ENCODE results near the gene ALKBH7.
A peak's percentile ranks its signal among the peaks of the same experiment; 100 is the strongest.
"Not testable (repeated sequence)": the region's sequence is repeated elsewhere in the genome, so short reads cannot be mapped to it uniquely, and the experiment has no call there.

ALKBH7 gene

GRCh38 chr19:6372594-6373095, at the start of gene ALKBH7:
Gene ALKBH7, plus strand, starts transcription at chr19:6372794. Its CDS starts 27 bp downstream, at chr19:6372821.
- Histone ChIP-seq H3K36me3 (ENCODE audit: insufficient read depth, low read length) (no peaks in the 10 kb centered on the region), H2AFZ (ENCODE audit: low read length, unreplicated experiment) (peak within 1 kb of the TSS; percentile 98), H3K4me1 (ENCODE audit: control insufficient read depth, insufficient read depth, low read length, unreplicated experiment) (peaks cover 8% of the 10 kb centered on the region)

GRCh38 chr19:6324757-6325156, 47.8 kb upstream of the ALKBH7 start:
- H3K27me3 ChIP-seq (ENCODE audit: insufficient read depth, low read length), result peaks cover 6% of the 10 kb centered on the region; the same call in 1 of the 2 replicates
- no peaks in the 10 kb centered on the region for H3K36me3 ChIP-seq (ENCODE audit: insufficient read depth, low read length)
- no peak overlapping the region for H3K4me3 ChIP-seq (ENCODE audit: low read depth, low read length)
- H3K27ac ChIP-seq (ENCODE audit: low read depth, low read length), result no peak overlapping the region
- no peaks in the 10 kb centered on the region for H3K79me2 ChIP-seq (ENCODE audit: control insufficient read depth, insufficient read depth, low read length, unreplicated experiment)
- H3K4me1 ChIP-seq (ENCODE audit: control insufficient read depth, insufficient read depth, low read length, unreplicated experiment), result no peaks in the 10 kb centered on the region
- no peak overlapping the region for H2AFZ ChIP-seq (ENCODE audit: low read length, unreplicated experiment)

More at GRCh38 chr19:6372594-6373095, at the start of gene ALKBH7:
- Histone ChIP-seq H3K27ac (ENCODE audit: low read depth, low read length) (peak within 1 kb of the TSS; percentile 93), H3K4me3 (ENCODE audit: low read depth, low read length) (peak within 1 kb of the TSS; percentile 95), H3K79me2 (ENCODE audit: control insufficient read depth, insufficient read depth, low read length, unreplicated experiment) (no peaks in the 10 kb centered on the region), H3K27me3 (ENCODE audit: insufficient read depth, low read length) (no peaks in the 10 kb centered on the region)

- H3K27me3 ChIP-seq (ENCODE audit: insufficient read depth, low read length), result peaks cover 6% of the 10 kb centered on the region; the same call in 1 of the 2 replicates
Measured at GRCh38 chr19:6325614-6326013, 47.0 kb upstream of the ALKBH7 start.

GRCh38 chr19:6326815-6327214, 45.8 kb upstream of the ALKBH7 start:
- Histone ChIP-seq H3K79me2 (ENCODE audit: control insufficient read depth, insufficient read depth, low read length, unreplicated experiment) (no peaks in the 10 kb centered on the region), H3K27ac (ENCODE audit: low read depth, low read length) (no peak overlapping the region), H2AFZ (ENCODE audit: low read length, unreplicated experiment) (no peak overlapping the region), H3K4me1 (ENCODE audit: control insufficient read depth, insufficient read depth, low read length, unreplicated experiment) (no peaks in the 10 kb centered on the region), H3K4me3 (ENCODE audit: low read depth, low read length) (no peak overlapping the region), H3K36me3 (ENCODE audit: insufficient read depth, low read length) (no peaks in the 10 kb centered on the region), H3K27me3 (ENCODE audit: insufficient read depth, low read length) (peaks cover 6% of the 10 kb centered on the region; the same call in 1 of the 2 replicates)

More at GRCh38 chr19:6325614-6326013, 47.0 kb upstream of the ALKBH7 start:
- H3K27ac ChIP-seq (ENCODE audit: low read depth, low read length), result no peak overlapping the region
- no peaks in the 10 kb centered on the region for H3K4me1 ChIP-seq (ENCODE audit: control insufficient read depth, insufficient read depth, low read length, unreplicated experiment)
- no peaks in the 10 kb centered on the region for H3K79me2 ChIP-seq (ENCODE audit: control insufficient read depth, insufficient read depth, low read length, unreplicated experiment)
- no peak overlapping the region for H2AFZ ChIP-seq (ENCODE audit: low read length, unreplicated experiment)
- H3K36me3 ChIP-seq (ENCODE audit: insufficient read depth, low read length), result no peaks in the 10 kb centered on the region
- H3K4me3 ChIP-seq (ENCODE audit: low read depth, low read length), result no peak overlapping the region

- H3K36me3 ChIP-seq (ENCODE audit: insufficient read depth, low read length), result no peaks in the 10 kb centered on the region
- no peaks in the 10 kb centered on the region for H3K27me3 ChIP-seq (ENCODE audit: insufficient read depth, low read length)
- no peak within 1 kb of the TSS for H3K4me3 ChIP-seq (ENCODE audit: low read depth, low read length)
- no peak within 1 kb of the TSS for H3K27ac ChIP-seq (ENCODE audit: low read depth, low read length)
- no peaks in the 10 kb centered on the region for H3K79me2 ChIP-seq (ENCODE audit: control insufficient read depth, insufficient read depth, low read length, unreplicated experiment)
- H2AFZ ChIP-seq (ENCODE audit: low read length, unreplicated experiment), result no peak within 1 kb of the TSS
- no peaks in the 10 kb centered on the region for H3K4me1 ChIP-seq (ENCODE audit: control insufficient read depth, insufficient read depth, low read length, unreplicated experiment)
Measured at GRCh38 chr19:6333439-6333838, 39.2 kb upstream of the ALKBH7 start, which contains the start of gene ACER1. Gene ACER1, minus strand, starts transcription at chr19:6333612. Its CDS starts 61 bp downstream, at chr19:6333551.

- no peak overlapping the region for H2AFZ ChIP-seq (ENCODE audit: low read length, unreplicated experiment)
- no peaks in the 10 kb centered on the region for H3K36me3 ChIP-seq (ENCODE audit: insufficient read depth, low read length)
- H3K79me2 ChIP-seq (ENCODE audit: control insufficient read depth, insufficient read depth, low read length, unreplicated experiment), result no peaks in the 10 kb centered on the region
- no peak overlapping the region for H3K27ac ChIP-seq (ENCODE audit: low read depth, low read length)
- H3K4me1 ChIP-seq (ENCODE audit: control insufficient read depth, insufficient read depth, low read length, unreplicated experiment), result no peaks in the 10 kb centered on the region
- no peaks in the 10 kb centered on the region for H3K27me3 ChIP-seq (ENCODE audit: insufficient read depth, low read length)
- no peak overlapping the region for H3K4me3 ChIP-seq (ENCODE audit: low read depth, low read length)
Measured at GRCh38 chr19:6334490-6335285, 37.9 kb upstream of the ALKBH7 start.

GRCh38 chr19:6340493-6341201, 31.9 kb upstream of the ALKBH7 start:
- no peak overlapping the region for H3K27ac ChIP-seq (ENCODE audit: low read depth, low read length)
- H3K4me1 ChIP-seq (ENCODE audit: control insufficient read depth, insufficient read depth, low read length, unreplicated experiment), result no peaks in the 10 kb centered on the region
- H2AFZ ChIP-seq (ENCODE audit: low read length, unreplicated experiment), result no peak overlapping the region
- no peak overlapping the region for H3K4me3 ChIP-seq (ENCODE audit: low read depth, low read length)
- no peaks in the 10 kb centered on the region for H3K27me3 ChIP-seq (ENCODE audit: insufficient read depth, low read length)
- H3K79me2 ChIP-seq (ENCODE audit: control insufficient read depth, insufficient read depth, low read length, unreplicated experiment), result no peaks in the 10 kb centered on the region
- H3K36me3 ChIP-seq (ENCODE audit: insufficient read depth, low read length), result no peaks in the 10 kb centered on the region

GRCh38 chr19:6343462-6343861, 29.1 kb upstream of the ALKBH7 start:
- Histone ChIP-seq H3K36me3 (ENCODE audit: insufficient read depth, low read length) (no peaks in the 10 kb centered on the region), H3K4me3 (ENCODE audit: low read depth, low read length) (no peak overlapping the region), H2AFZ (ENCODE audit: low read length, unreplicated experiment) (no peak overlapping the region), H3K27me3 (ENCODE audit: insufficient read depth, low read length) (no peaks in the 10 kb centered on the region), H3K79me2 (ENCODE audit: control insufficient read depth, insufficient read depth, low read length, unreplicated experiment) (no peaks in the 10 kb centered on the region), H3K27ac (ENCODE audit: low read depth, low read length) (no peak overlapping the region), H3K4me1 (ENCODE audit: control insufficient read depth, insufficient read depth, low read length, unreplicated experiment) (no peaks in the 10 kb centered on the region)

- not testable (repeated sequence) for H3K27me3 ChIP-seq (ENCODE audit: insufficient read depth, low read length)
Measured at GRCh38 chr19:6349271-6349670, 23.3 kb upstream of the ALKBH7 start.

GRCh38 chr19:6350688-6351087, 21.9 kb upstream of the ALKBH7 start:
- H3K4me3 ChIP-seq (ENCODE audit: low read depth, low read length), result no peak overlapping the region
- no peaks in the 10 kb centered on the region for H3K79me2 ChIP-seq (ENCODE audit: control insufficient read depth, insufficient read depth, low read length, unreplicated experiment)
- H2AFZ ChIP-seq (ENCODE audit: low read length, unreplicated experiment), result no peak overlapping the region
- no peaks in the 10 kb centered on the region for H3K4me1 ChIP-seq (ENCODE audit: control insufficient read depth, insufficient read depth, low read length, unreplicated experiment)
- no peaks in the 10 kb centered on the region for H3K36me3 ChIP-seq (ENCODE audit: insufficient read depth, low read length)
- H3K27me3 ChIP-seq (ENCODE audit: insufficient read depth, low read length), result no peaks in the 10 kb centered on the region
- no peak overlapping the region for H3K27ac ChIP-seq (ENCODE audit: low read depth, low read length)

More at GRCh38 chr19:6349271-6349670, 23.3 kb upstream of the ALKBH7 start:
- H2AFZ ChIP-seq (ENCODE audit: low read length, unreplicated experiment); H3K4me3 ChIP-seq (ENCODE audit: low read depth, low read length); H3K79me2 ChIP-seq (ENCODE audit: control insufficient read depth, insufficient read depth, low read length, unreplicated experiment); H3K36me3 ChIP-seq (ENCODE audit: insufficient read depth, low read length); H3K4me1 ChIP-seq (ENCODE audit: control insufficient read depth, insufficient read depth, low read length, unreplicated experiment); H3K27ac ChIP-seq (ENCODE audit: low read depth, low read length): not testable (repeated sequence)

All from ACC112 (cell line).